Midbrain (tissue), 1 donor: ENCODE results near the gene LRRFIP2.
"Not testable (repeated sequence)": the region's sequence is repeated elsewhere in the genome, so short reads cannot be mapped to it uniquely, and the experiment has no call there.

Source experiments
- DNase-seq: peaks from one replicate; lab custom pipeline; 2025; lab: John Stamatoyannopoulos, UW

LRRFIP2 gene

GRCh38 chr3:37174532-37175126, at the start of gene LRRFIP2:
LRRFIP2 (minus strand) TSS chr3:37174582; CDS start chr3:37148983, 25,599 bp downstream.
- no peak for DNase-seq

GRCh38 chr3:37223576-37223975, 49.2 kb upstream of the LRRFIP2 start:
- no peak for DNase-seq

- no peak for DNase-seq
Observed at GRCh38 chr3:37223141-37223558, 48.8 kb upstream of the LRRFIP2 start.

GRCh38 chr3:37222542-37222941, 48.2 kb upstream of the LRRFIP2 start:
- DNase-seq: not testable (repeated sequence)

- no peak for DNase-seq
Observed at GRCh38 chr3:37221407-37221806, 47.0 kb upstream of the LRRFIP2 start.

GRCh38 chr3:37219266-37219665, 44.9 kb upstream of the LRRFIP2 start:
- DNase-seq: no peak

GRCh38 chr3:37218206-37218605, 43.8 kb upstream of the LRRFIP2 start:
- no peak for DNase-seq

GRCh38 chr3:37217098-37217849, 42.9 kb upstream of the LRRFIP2 start:
- DNase-seq: no peak

- DNase-seq: no peak
Observed at GRCh38 chr3:37216597-37217097, 42.3 kb upstream of the LRRFIP2 start.

- no peak for DNase-seq
Observed at GRCh38 chr3:37214076-37214475, 39.7 kb upstream of the LRRFIP2 start.

GRCh38 chr3:37210230-37210629, 35.8 kb upstream of the LRRFIP2 start:
- no peak for DNase-seq

GRCh38 chr3:37208576-37208975, 34.2 kb upstream of the LRRFIP2 start:
- not testable (repeated sequence) for DNase-seq

GRCh38 chr3:37208008-37208407, 33.6 kb upstream of the LRRFIP2 start:
- DNase-seq: not testable (repeated sequence)

- not testable (repeated sequence) for DNase-seq
Observed at GRCh38 chr3:37206041-37206440, 31.7 kb upstream of the LRRFIP2 start.

- DNase-seq: no peak
Observed at GRCh38 chr3:37204314-37204713, 29.9 kb upstream of the LRRFIP2 start.

- no peak for DNase-seq
Observed at GRCh38 chr3:37202035-37202434, 27.7 kb upstream of the LRRFIP2 start.

- DNase-seq: no peak
Observed at GRCh38 chr3:37200141-37200540, 25.8 kb upstream of the LRRFIP2 start.

- no peak for DNase-seq
Observed at GRCh38 chr3:37198996-37199395, 24.6 kb upstream of the LRRFIP2 start.

- DNase-seq: no peak
Observed at GRCh38 chr3:37198547-37198946, 24.2 kb upstream of the LRRFIP2 start.

- no peak for DNase-seq
Observed at GRCh38 chr3:37197810-37198371, 23.5 kb upstream of the LRRFIP2 start.

GRCh38 chr3:37194533-37194932, 20.2 kb upstream of the LRRFIP2 start:
- no peak for DNase-seq

GRCh38 chr3:37190667-37191066, 16.3 kb upstream of the LRRFIP2 start:
- DNase-seq: no peak

GRCh38 chr3:37189109-37189508, 14.7 kb upstream of the LRRFIP2 start:
- DNase-seq: no peak
